ENCODE data around the gene UBR2. TPM values are rescaled to one million over a fixed set of nuclear protein-coding genes. Genes with fewer than 3 reads are reported as not detected.

Gene UBR2
- total RNA-seq, 6 experiments from 2014 or later: 14.0 to 22.8 (median 16.7) TPM

GRCh38 chr6:42537536-42537935 is 26.3 kb upstream of the UBR2 start:
- no peaks in the 10 kb centered on the region for H3K36me3 ChIP-seq
- H3K4me1 ChIP-seq: no peaks in the 10 kb centered on the region
- H3K27ac ChIP-seq: no peak overlapping the region
- H3K9me3 ChIP-seq: no peaks in the 10 kb centered on the region
- no peak for DNase-seq
- no peaks in the 10 kb centered on the region for H3K27me3 ChIP-seq
- no peak for TF ChIP-seq CTCF (IDR thresholded peaks at IDR 0.05)
- TF ChIP-seq POLR2A (IDR thresholded peaks at IDR 0.05): no peak
- 80% methylated on average over 1 of the region's 1 CpG for WGBS (ENCODE audit: insufficient coverage, low coverage, low lambda C conversion rate, missing lambda C conversion rate)
- ATAC-seq: no peak
- intact Hi-C loops (cut with DNase I): no loop called here
- no peak overlapping the region for H3K4me3 ChIP-seq

GRCh38 chr6:42539135-42539534 is 24.7 kb upstream of the UBR2 start:
- Histone ChIP-seq H3K36me3 (no peaks in the 10 kb centered on the region), H3K4me1 (no peaks in the 10 kb centered on the region), H3K27me3 (no peaks in the 10 kb centered on the region), H3K9me3 (no peaks in the 10 kb centered on the region), H3K27ac (no peak overlapping the region), H3K4me3 (no peak overlapping the region)
- DNase-seq: no peak
- 100% methylated on average over 1 of the region's 1 CpG for WGBS (ENCODE audit: insufficient coverage, low coverage, low lambda C conversion rate, missing lambda C conversion rate)
- ATAC-seq: no peak
- intact Hi-C loops (cut with DNase I): no loop called here
- no peak for TF ChIP-seq CTCF (IDR thresholded peaks at IDR 0.05)
- no peak for TF ChIP-seq POLR2A (IDR thresholded peaks at IDR 0.05)

GRCh38 chr6:42545226-42545773 is 18.5 kb upstream of the UBR2 start:
- no peak for DNase-seq
- no peaks in the 10 kb centered on the region for H3K36me3 ChIP-seq
- ATAC-seq: no peak
- H3K4me3 ChIP-seq: no peak overlapping the region
- WGBS (ENCODE audit: insufficient coverage, low coverage, low lambda C conversion rate, missing lambda C conversion rate): 70% methylated on average over 7 of the region's 7 CpGs
- H3K9me3 ChIP-seq: no peaks in the 10 kb centered on the region
- intact Hi-C loops (cut with DNase I): no loop called here
- TF ChIP-seq CTCF (IDR thresholded peaks at IDR 0.05): no peak
- TF ChIP-seq POLR2A (IDR thresholded peaks at IDR 0.05): no peak
- no peaks in the 10 kb centered on the region for H3K27me3 ChIP-seq
- no peak overlapping the region for H3K27ac ChIP-seq
- H3K4me1 ChIP-seq: peaks cover 0 to 6% (median 0%) of the 10 kb centered on the region in 4 donors

- no peak for TF ChIP-seq POLR2A (IDR thresholded peaks at IDR 0.05)
- peak; percentile 65 to 98 (median 84) for TF ChIP-seq CTCF (IDR thresholded peaks at IDR 0.05)
- ATAC-seq: peak; percentile 96 to 100 (median 98)
- intact Hi-C loops (cut with DNase I): no loop called here
- peaks cover 0 to 6% (median 0%) of the 10 kb centered on the region in 4 donors for H3K4me1 ChIP-seq
- peak; percentile 72 to 83 (median 76) for DNase-seq
- WGBS (ENCODE audit: insufficient coverage, low coverage, low lambda C conversion rate, missing lambda C conversion rate): 2% methylated on average over 14 of the region's 27 CpGs
- no peaks in the 10 kb centered on the region for H3K36me3 ChIP-seq
- H3K27me3 ChIP-seq: no peaks in the 10 kb centered on the region
- H3K9me3 ChIP-seq: no peaks in the 10 kb centered on the region
- H3K27ac ChIP-seq: peak overlapping the region in 1 of 3 donors; percentile 10
- peak overlapping the region; percentile 26 to 53 (median 32) for H3K4me3 ChIP-seq
These were observed 16.2 kb upstream of the UBR2 start for GRCh38 chr6:42547407-42548329.

Measured in right lobe of liver (tissue), 6 donors.